IPS-NIHi7 (cell line): ENCODE data around the gene TEX19.

ENCODE experiments used
- DNase-seq: peaks from one replicate; pipeline ENCODE4 v3.0.0; 2012; ENCODE audit warnings: mixed read lengths; ENCODE audit errors: extremely low spot score

TEX19 gene

DNA sequence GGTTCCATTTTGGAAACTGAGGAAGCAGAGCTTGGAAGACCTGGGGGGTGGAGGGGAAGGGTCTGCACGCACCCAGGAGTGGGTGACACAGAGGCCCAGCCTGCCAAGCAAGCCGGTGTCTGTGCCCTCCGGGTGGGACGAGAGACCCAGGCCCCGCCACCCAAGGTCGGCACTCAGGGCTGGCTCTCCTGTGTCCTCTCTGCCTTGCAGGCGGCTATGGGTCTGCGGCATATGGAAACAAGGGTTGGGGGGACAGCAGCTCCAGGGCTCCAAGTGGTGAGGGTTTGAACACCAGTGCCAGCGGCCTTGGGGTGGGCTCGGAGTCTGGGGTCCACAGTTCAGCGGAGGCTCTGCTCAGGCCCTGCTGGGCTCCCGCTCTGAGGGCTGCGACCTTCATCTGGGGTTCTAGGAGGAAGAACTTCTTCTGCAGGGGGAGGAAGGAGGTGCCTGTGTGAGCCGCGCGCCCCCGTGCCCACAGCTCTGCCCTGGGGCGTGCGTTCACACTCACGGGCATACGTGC is 37.0 kb upstream of the TEX19 start:
- DNase-seq: no peak

DNA sequence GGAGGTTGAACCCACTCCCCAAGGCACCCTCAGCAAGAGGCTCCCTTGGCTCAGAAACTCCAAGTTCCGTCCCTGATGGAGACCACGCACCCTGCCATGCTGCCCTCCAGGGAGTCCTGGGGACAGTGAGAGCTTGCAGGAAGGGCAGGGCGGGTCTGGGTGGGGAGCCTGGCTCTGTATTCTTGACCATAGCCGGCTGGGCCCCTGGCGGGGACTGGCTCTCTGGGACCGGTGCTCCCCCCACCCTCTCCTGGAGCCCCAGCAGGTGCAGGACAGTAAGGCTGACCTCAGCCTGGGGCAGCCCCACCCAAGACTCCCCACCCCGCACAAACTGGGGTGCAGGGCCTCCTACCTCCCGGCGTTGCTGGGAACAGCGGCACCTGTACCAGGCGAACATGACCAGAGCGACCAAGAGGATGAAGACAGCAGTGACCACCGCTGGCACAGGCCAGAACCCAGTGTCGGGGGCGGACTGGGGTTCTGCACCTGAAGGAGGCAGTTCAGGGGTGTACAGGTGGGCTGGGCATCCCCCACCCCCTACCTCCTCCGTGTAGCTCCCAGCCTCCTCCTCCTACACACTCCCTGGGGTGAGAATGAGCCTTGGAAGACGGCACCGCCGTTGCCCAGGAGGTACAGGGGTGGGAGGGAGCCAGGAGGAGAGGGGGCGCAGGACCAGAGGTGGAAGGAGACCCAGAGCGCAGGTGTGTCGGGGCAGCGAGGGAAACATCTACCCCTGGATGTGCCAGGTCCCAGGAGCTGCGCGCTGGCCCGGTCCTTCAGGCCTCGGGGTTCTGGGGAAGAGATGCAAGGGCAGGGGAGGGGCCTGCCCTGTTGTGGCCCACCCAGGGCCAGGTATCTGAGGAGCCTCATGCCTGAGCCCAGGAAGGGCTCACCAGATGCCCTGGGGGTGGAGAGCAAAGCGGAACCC is 36.3 kb upstream of the TEX19 start:
- no peak for DNase-seq

DNA sequence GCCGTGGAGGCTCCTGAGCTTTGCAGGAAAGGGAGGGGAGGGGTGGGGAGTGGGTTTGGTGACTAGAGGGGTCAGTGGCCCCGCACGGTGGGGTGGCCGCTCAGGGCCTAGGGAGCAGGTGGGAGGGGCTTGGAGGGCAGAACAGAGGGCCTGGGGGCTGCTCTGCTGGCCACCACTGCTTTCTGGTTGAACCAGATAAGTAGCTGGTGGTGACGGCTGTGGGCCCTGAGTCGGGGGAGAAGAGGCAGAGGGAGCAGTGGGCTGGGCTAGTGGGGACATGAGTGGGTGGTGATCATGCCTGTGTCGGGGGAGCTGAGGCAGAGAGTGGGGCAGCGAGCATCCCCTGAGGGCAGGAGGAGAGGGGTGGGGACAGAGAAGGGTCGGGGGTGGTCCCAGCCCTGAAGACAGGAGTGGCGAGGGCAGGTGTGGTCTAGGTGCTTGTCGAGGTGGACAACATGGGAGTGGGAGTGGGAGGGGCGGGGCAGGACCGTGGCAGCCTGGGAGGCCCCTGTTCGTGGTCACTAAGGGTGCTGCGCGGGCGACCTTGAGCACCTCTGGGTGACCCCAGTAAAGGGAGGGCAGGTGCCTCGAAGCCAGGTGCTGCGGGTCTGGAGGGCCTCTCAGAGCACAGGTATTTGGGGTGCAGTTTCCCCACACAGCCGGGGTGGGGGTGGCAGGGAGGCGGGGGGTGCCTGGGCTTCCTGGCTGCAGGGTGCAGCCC is 35.4 kb upstream of the TEX19 start:
- DNase-seq: no peak

DNA sequence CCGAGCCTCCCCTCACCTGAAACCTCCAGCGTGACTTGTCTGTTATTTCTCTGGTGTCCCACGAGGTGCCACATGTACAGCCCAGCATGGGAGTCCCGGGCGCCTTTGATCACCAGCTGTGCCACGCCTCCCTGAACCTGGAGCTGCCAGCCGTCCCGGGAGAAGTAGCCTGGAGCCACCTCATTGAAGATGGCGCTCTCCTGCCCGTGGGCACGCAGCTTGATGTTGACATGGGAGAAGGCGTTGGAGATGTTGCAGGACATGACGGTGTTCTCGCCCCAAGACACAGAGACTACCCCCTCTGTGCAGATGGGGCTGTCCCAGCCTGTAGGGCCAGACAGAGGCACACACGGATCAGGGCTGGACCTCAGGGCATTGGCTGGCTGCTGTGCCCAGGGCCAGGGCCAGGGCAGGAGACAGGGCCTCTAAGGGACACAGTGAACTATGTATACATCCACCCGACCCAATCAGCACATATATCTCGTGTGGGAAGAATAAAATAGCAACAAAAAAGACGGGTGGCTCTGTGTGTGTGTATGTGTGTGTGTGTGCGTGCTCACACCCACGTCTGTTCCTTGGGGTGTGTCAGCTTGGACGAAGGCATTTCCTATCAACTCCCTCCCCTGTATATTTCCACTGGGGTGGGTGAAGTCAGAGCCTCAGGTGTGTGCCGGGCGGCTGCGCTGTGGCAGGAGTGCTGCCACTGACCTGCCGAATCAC is 34.3 kb upstream of the TEX19 start:
- no peak for DNase-seq

GRCh38 chr17:82325286-82326180 is 33.5 kb upstream of the TEX19 start:
- DNase-seq: no peak

GRCh38 chr17:82327289-82327688 is 31.8 kb upstream of the TEX19 start:
- no peak for DNase-seq

GRCh38 chr17:82327757-82328140 is 31.3 kb upstream of the TEX19 start:
- no peak for DNase-seq

- no peak for DNase-seq
Observed at GRCh38 chr17:82328141-82328993, 30.7 kb upstream of the TEX19 start.

GRCh38 chr17:82328994-82329507 is 30.0 kb upstream of the TEX19 start:
- DNase-seq: no peak

DNA sequence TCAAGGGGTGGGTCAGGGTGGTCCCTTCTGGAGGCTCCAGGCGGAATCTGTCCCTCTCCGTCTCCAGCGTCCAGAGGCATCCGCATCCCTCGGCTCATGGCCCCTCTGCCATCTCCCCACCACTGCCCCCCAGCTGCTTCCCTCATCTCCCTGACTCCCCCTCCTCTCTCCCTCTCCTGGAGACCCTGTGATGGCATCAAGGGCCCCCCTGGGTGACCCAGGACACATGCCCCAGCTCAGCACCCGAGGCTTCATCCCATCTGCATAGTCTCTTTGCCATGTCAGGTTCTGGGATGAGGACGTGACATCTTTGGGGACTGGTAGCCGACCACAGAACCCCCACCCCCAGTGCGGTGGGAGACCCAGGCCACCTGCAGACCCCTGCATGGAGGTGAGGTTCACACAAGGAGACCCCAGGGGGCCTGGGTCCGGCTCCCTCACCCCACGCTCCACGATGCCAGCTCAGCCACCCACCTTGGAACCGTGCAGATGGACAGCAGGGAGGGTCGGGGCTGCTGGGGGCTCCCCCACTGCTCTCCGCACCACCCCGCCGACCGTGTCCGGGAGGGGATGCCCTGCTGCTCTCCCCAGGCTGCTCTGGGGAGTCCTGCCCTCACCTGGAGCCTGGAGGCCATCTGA is 29.2 kb upstream of the TEX19 start:
- DNase-seq: no peak

DNA sequence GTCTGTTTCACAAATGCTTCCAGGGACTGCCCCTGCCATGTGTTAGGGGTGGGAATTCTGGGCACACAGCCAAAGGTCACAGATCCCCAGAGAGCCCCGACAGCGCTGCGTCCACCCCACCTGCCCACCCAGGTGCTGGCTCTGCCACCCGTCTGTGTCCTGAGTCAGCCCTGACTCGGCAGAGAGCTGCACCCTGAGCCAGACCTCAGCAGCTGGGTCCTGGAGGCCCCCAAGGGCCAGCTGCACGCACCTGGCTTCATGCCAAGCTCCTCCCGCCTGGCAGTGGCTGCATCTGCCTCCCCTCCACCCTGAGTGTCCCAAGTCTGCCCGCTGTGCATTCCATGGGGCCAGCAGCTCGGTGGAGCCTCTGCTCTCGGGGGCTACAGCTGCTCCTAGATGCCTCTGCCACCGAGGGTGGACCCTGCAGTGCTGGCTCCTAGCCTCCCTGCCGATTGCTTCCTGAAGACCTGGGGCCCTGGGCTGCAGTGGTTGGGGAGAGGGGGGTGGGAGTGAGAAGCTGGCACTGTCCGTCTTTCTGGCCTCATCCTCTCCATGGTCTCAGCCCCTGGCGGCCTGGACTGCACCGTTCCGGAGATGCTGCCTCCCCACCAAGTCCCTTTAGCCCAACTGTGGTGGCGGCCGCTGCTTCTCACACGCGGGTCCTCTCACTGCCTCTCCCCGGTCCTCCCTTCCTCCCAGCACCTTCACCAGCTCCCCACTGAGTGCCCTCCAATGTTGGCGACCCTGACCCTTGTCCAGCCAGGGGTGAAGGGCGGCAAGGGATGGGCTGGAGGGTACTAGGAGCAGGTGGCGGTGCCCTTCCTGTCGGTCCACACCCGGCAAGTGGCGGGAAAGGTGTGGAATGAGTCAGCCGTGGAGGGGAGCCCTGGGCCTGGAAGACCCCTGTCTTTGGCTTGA is 28.5 kb upstream of the TEX19 start:
- DNase-seq: no peak

- no peak for DNase-seq
Observed at GRCh38 chr17:82331345-82331939, 27.6 kb upstream of the TEX19 start.

DNA sequence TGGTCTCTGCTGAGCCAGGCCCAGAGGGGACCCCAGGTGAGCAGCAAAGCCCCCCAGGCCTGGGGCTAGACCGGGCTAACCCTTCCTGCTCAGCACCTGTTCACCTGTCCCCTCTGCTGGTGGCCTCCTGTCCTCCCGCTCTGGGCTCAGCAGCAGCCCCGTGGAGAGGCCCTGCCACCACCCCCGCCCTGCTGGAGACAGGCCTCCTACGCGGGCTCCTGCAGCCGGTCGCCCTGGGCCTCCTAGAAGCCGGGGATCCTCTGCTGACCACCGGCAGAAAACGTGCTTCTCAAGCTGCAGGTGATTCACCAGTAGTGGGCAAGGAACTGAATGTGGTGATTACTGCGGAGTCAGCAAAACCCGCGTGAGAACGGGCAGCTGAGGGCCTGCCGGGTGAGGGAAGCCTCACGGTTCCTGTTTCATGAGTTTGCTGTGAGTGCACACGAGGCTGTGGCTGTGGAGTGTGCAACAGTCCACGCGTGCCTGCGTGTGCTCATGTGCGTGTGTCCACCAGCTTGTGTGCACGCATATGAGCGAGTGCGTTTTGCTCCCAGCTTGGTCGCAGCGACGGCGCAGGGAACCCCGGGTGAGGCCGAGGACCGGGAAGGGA is 26.3 kb upstream of the TEX19 start:
- no peak for DNase-seq

DNA sequence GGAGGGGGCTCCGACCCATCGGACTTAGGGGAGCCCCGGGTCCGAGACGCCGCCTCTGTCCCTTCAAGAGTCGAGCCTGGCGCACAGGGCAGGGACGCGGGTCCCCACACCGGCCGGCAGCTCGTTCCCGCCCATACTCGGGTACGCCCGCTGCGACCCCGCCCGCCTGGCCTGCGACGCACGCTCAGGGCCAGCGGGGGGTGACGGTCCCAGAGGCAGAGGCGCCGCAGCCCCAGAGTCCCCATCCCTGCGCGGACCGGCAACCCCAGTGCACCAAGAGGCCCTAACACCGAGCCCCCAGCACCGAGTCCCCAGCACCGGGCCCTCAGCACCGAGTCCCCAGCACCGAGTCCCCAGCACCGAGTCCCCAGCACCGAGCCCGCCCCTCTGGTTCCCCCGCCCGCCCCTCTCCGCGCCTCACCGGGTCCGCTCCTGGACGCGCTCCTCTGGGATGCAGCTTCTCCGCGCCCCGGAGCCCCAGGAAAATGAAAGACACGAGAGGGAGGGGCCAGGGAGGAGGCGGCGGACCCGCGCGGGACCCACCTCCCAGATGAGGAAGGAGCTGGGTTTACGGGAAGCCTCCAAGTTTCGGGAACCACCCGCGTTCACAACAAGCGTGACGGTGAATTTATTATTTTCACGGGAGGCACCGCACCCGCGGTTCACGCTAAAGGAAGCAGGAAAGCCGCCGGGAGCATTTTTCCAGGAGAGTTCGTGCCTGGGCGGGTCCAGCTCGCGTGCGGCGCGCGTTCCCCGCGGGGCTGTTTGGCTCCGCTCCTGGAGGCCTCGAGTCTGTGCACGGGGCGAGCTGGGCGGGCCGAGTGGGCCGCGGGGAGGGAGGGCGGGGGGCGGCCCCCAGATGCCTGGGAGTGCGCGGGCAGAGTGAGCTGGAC is 25.5 kb upstream of the TEX19 start, which contains the start of gene SECTM1:
Gene SECTM1, minus strand, starts transcription at position 488 of the 893 bp plus-strand sequence. CDS start 6,526 bp downstream, outside the sequence.
- DNase-seq: no peak

- DNase-seq: no peak
Observed at GRCh38 chr17:82334204-82334621, 24.8 kb upstream of the TEX19 start.
